C4-2B (cell line): ENCODE measurements around the gene THBS1.

Experiments
- CTCF ChIP-seq: fragments of 450-650 bp; conservative IDR thresholded peaks from 2 replicates; pipeline ENCODE4 v1.5.1; 2017; ENCODE audit warnings: mild to moderate bottlenecking
- ZFX ChIP-seq: fragments of 450-650 bp; IDR thresholded peaks from 2 replicates; pipeline ENCODE4 v1.6.1; 2017

- TF ChIP-seq CTCF (no peak), ZFX (no peak)
These were observed 1.6 kb downstream of the THBS1 start for GRCh38 chr15:39582286-39582976.
